Mucosa of rectum (tissue), 2 donors: ENCODE data around the gene SYT1.
"Not testable (repeated sequence)": the region's sequence is repeated elsewhere in the genome, so short reads cannot be mapped to it uniquely, and the experiment has no call there.

Experiments used
- H3K27ac ChIP-seq, 2 donors: one replicate each; pipeline ENCODE4 v1.7.0; 2013; ENCODE audit warnings: inconsistent platforms in 2 of 2, low read depth in 2 of 2, low read length in 2 of 2
- H3K27me3 ChIP-seq, 2 donors: one replicate each; pipeline ENCODE4 v1.7.0; 2013; ENCODE audit warnings: low read length in 2 of 2; ENCODE audit not compliant: control insufficient read depth in 2 of 2, insufficient read depth in 2 of 2
- H3K36me3 ChIP-seq, 2 donors: one replicate each; pipeline ENCODE4 v1.7.0; 2013; ENCODE audit warnings: low read length in 2 of 2; ENCODE audit not compliant: control insufficient read depth in 2 of 2, insufficient read depth in 2 of 2
- H3K4me1 ChIP-seq, 2 donors: one replicate each; pipeline ENCODE4 v1.7.0; 2013; ENCODE audit warnings: low read length in 2 of 2, mild to moderate bottlenecking in 1 of 2; ENCODE audit not compliant: control insufficient read depth in 2 of 2, insufficient read depth in 2 of 2
- H3K4me3 ChIP-seq, 2 donors: one replicate each; pipeline ENCODE4 v1.7.0; 2013; ENCODE audit warnings: low read length in 2 of 2
- H3K9ac ChIP-seq, 2 donors: one replicate each; pipeline ENCODE4 v1.7.0; 2013; ENCODE audit warnings: low read length in 2 of 2, low read depth in 1 of 2, mild to moderate bottlenecking in 1 of 2
- H3K9me3 ChIP-seq, 2 donors: one replicate each; pipeline ENCODE4 v1.7.0; 2013; ENCODE audit warnings: low read length in 2 of 2; ENCODE audit not compliant: control insufficient read depth in 2 of 2
- donor health status: healthy.
- donor health status: Normal muscosa, but diverticular disease.

The SYT1 gene

DNA sequence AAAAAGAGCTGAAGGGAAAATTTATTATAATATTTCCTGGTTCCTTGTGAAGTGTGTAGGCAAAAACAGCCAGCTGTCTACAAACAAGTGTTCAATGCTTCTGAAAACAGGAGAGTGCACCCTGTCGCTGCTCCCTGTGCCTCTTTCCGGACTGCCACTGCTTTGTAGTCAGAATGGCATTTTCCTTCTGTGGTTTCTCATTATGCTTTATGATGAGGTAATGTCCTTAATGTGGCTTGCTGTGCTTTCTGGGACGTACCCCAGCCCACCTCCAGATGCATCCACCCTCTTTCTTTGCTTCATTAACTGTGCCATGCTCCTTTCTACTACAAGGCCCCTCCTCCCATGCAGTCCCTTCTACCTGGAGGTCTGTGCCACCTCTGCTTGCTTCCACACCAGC, 148.1 kb downstream of the SYT1 start:
- H3K9me3 ChIP-seq: no peaks in the 10 kb centered on the region
- H3K36me3 ChIP-seq: no peaks in the 10 kb centered on the region
- H3K4me3 ChIP-seq: no peak overlapping the region
- H3K27ac ChIP-seq: no peak overlapping the region
- no peak overlapping the region for H3K9ac ChIP-seq
- no peaks in the 10 kb centered on the region for H3K4me1 ChIP-seq
- no peaks in the 10 kb centered on the region for H3K27me3 ChIP-seq

DNA sequence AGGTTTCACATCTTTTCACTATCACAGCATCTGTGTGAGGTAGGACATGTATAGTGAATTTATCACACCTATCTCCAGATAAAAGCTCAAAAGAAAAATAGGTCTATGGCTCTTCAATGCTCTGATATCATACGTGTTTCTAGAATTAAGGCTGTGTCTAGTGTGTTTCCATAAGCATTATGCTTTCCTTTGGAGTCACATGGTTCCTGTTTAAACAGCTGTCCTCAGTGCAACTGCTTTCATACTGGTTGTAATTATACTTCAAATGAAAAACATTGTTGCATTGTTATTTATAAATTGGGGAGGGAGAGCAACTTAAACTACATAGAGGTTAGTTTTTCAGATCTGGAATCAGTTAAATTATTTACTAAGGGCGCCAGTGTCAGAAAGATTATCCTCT, 151.6 kb downstream of the SYT1 start:
- no peaks in the 10 kb centered on the region for H3K27me3 ChIP-seq
- H3K4me1 ChIP-seq: no peaks in the 10 kb centered on the region
- H3K9me3 ChIP-seq: no peaks in the 10 kb centered on the region
- H3K4me3 ChIP-seq: no peak overlapping the region
- no peak overlapping the region for H3K27ac ChIP-seq
- no peak overlapping the region for H3K9ac ChIP-seq
- no peaks in the 10 kb centered on the region for H3K36me3 ChIP-seq

DNA sequence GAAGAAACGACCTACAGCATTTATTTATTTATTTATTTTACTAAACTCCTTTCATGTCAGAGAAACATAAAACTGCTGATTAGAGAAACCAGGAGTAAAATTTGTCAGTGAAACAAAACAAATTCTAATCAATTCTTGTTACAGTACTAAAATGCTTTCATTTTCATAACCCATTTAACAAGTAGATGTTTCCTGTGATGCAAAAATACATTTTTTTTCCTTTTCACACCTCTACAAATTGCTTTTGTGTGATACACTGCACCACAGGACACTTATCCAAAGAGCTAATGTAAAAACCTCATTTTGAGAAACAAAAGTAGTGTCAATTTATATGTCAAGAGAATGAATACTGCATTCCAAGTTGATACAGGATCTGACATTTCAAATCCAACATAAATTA, 155.1 kb downstream of the SYT1 start:
- Histone ChIP-seq H3K4me1 (no peaks in the 10 kb centered on the region), H3K36me3 (no peaks in the 10 kb centered on the region), H3K27ac (no peak overlapping the region), H3K27me3 (no peaks in the 10 kb centered on the region), H3K4me3 (no peak overlapping the region), H3K9me3 (no peaks in the 10 kb centered on the region), H3K9ac (no peak overlapping the region)

- H3K27ac ChIP-seq: no peak overlapping the region
- H3K4me3 ChIP-seq: no peak overlapping the region
- H3K36me3 ChIP-seq: no peaks in the 10 kb centered on the region
- H3K9ac ChIP-seq: no peak overlapping the region
- no peaks in the 10 kb centered on the region for H3K9me3 ChIP-seq
- H3K27me3 ChIP-seq: no peaks in the 10 kb centered on the region
- no peaks in the 10 kb centered on the region for H3K4me1 ChIP-seq
Measured at GRCh38 chr12:79020106-79020505, 155.5 kb downstream of the SYT1 start.

GRCh38 chr12:79021021-79021420, 156.4 kb downstream of the SYT1 start:
- no peaks in the 10 kb centered on the region for H3K36me3 ChIP-seq
- no peaks in the 10 kb centered on the region for H3K4me1 ChIP-seq
- no peak overlapping the region for H3K27ac ChIP-seq
- no peaks in the 10 kb centered on the region for H3K27me3 ChIP-seq
- H3K9me3 ChIP-seq: no peaks in the 10 kb centered on the region
- no peak overlapping the region for H3K4me3 ChIP-seq
- no peak overlapping the region for H3K9ac ChIP-seq

- H3K36me3 ChIP-seq: no peaks in the 10 kb centered on the region
- H3K9ac ChIP-seq: no peak overlapping the region
- H3K4me3 ChIP-seq: no peak overlapping the region
- H3K27me3 ChIP-seq: no peaks in the 10 kb centered on the region
- no peaks in the 10 kb centered on the region for H3K4me1 ChIP-seq
- H3K27ac ChIP-seq: no peak overlapping the region
- H3K9me3 ChIP-seq: no peaks in the 10 kb centered on the region
Measured at GRCh38 chr12:79023261-79023660, 158.7 kb downstream of the SYT1 start.

DNA sequence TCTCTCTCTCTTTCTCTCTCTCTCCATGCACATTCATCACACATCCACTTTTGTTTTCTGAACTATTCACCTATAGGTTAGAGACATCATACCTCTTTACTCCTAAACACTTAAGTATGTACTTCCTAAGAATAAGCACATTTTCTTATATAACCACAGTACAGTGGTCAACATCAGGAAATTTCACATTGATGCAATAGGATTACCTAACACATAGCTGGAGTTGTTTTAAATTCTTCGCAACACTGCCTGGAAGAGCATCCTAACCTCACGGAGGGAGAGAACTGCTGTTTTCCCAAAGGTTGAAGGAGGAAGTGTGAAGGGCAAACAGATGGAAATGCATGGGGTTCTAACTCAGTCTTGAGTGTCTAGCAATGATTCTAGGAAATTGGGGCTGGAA, 159.2 kb downstream of the SYT1 start:
- H3K27ac ChIP-seq: no peak overlapping the region
- H3K4me3 ChIP-seq: no peak overlapping the region
- H3K9me3 ChIP-seq: no peaks in the 10 kb centered on the region
- no peak overlapping the region for H3K9ac ChIP-seq
- H3K36me3 ChIP-seq: no peaks in the 10 kb centered on the region
- H3K4me1 ChIP-seq: no peaks in the 10 kb centered on the region
- no peaks in the 10 kb centered on the region for H3K27me3 ChIP-seq

DNA sequence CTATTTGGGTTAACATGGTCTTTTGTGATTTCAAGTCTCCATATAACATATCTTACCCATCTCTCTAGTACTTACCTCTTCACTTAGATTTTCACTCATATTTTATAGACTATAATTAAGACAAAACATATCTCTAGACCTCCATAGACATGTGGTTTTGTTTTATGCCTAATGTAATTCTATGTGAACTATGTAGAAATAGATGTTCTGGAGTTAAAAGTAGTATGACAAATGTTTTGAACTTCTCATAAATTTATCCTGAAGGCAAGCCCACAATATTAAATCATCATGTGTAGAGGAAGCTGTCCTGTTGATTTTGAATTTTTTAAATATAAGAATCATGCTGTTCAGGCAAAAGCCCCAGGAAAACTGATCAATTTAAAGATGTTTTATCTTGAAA, 169.2 kb downstream of the SYT1 start:
- Histone ChIP-seq H3K4me1 (no peaks in the 10 kb centered on the region), H3K9ac (no peak overlapping the region), H3K27ac (no peak overlapping the region), H3K9me3 (no peaks in the 10 kb centered on the region), H3K4me3 (no peak overlapping the region), H3K36me3 (no peaks in the 10 kb centered on the region), H3K27me3 (no peaks in the 10 kb centered on the region)

DNA sequence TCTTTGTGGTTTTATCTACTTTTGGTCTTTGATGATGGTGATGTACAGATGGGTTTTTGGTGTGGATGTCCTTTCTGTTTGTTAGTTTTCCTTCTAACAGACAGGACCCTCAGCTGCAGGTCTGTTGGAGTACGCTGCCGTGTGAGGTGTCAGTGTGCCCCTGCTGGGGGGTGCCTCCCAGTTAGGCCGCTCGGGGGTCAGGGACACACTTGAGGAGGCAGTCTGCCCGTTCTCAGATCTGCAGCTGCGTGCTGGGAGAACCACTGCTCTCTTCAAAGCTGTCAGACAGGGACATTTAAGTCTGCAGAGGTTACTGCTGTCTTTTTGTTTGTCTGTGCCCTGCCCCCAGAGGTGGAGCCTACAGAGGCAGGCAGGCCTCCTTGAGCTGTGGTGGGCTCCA, 180.2 kb downstream of the SYT1 start:
- H3K27ac ChIP-seq, H3K27me3 ChIP-seq, H3K9ac ChIP-seq, H3K4me1 ChIP-seq, H3K4me3 ChIP-seq, H3K36me3 ChIP-seq, H3K9me3 ChIP-seq: not testable (repeated sequence)

GRCh38 chr12:79045149-79045703, 180.7 kb downstream of the SYT1 start:
- H3K36me3 ChIP-seq, H3K9ac ChIP-seq, H3K4me1 ChIP-seq, H3K4me3 ChIP-seq, H3K27ac ChIP-seq, H3K9me3 ChIP-seq, H3K27me3 ChIP-seq: not testable (repeated sequence)

- no peaks in the 10 kb centered on the region for H3K27me3 ChIP-seq
- no peak overlapping the region for H3K27ac ChIP-seq
- no peaks in the 10 kb centered on the region for H3K36me3 ChIP-seq
- H3K9me3 ChIP-seq: no peaks in the 10 kb centered on the region
- no peaks in the 10 kb centered on the region for H3K4me1 ChIP-seq
- H3K4me3 ChIP-seq: no peak overlapping the region
- H3K9ac ChIP-seq: no peak overlapping the region
Measured at GRCh38 chr12:79046021-79046420, 181.4 kb downstream of the SYT1 start.
